ENCODE data around the gene DCST1. TPM values are rescaled to one million over a fixed set of nuclear protein-coding genes. Genes with fewer than 3 reads are reported as not detected.

Gene DCST1
- total and polyA plus RNA-seq, 2 of the 4 experiments (the other 2 are of a cell fraction) = not detected

GRCh38 chr1:155086128-155086741 lies 52.6 kb downstream of the DCST1 start:
- no peak overlapping the region for H3K18ac ChIP-seq (ENCODE audit: low read depth, low read length)
- no peak overlapping the region for H2AK9ac ChIP-seq (replicated peaks; ENCODE audit: low read depth, low read length, poor library complexity)
- H2AFZ ChIP-seq (replicated peaks; ENCODE audit: low read length, poor library complexity) = peak overlapping the region; percentile 99
- no peak overlapping the region for H2BK20ac ChIP-seq (ENCODE audit: low read depth, low read length)
- no peak overlapping the region for H3K4me3 ChIP-seq (ENCODE audit: insufficient read depth, low read depth, low read length)
- H3K27ac ChIP-seq (ENCODE audit: insufficient read depth, low read length) = no peak overlapping the region
- H3K9me1 ChIP-seq (ENCODE audit: insufficient read depth, low read length) = peaks cover 5% of the 10 kb centered on the region
- dilution Hi-C loops (cut with HindIII; ENCODE audit: low sequenced_read_pairs, unreplicated experiment) (no loop called here), in situ Hi-C loops (cut with MboI; ENCODE audit: low sequenced_read_pairs) (no loop called here), intact Hi-C loops (cut with micrococcal nuclease) (loop anchor here (10.0 kb wide), 1 partner anchor 611 kb away; no protein-coding TSS in a partner anchor)
- H2BK120ac ChIP-seq (ENCODE audit: low read depth, low read length) = no peak overlapping the region
- BruUV-seq (replicated peaks) = no TSS peak
- no peak overlapping the region for H2BK15ac ChIP-seq (ENCODE audit: low read depth, low read length)
- 20% methylated on average over 6 of the region's 24 CpGs; no CpG with 5 or more reads in 1 of the 2 experiments for WGBS, 2 experiments (ENCODE audit: extremely low coverage in 2 of 2, insufficient read length in 1 of 2)
- no peaks in the 10 kb centered on the region; the same call in 1 of the 2 replicates for H4K20me1 ChIP-seq (ENCODE audit: insufficient read depth, low read length)
- H4K8ac ChIP-seq (ENCODE audit: low read depth in 2 of 2, low read length in 2 of 2) = no peak overlapping the region
- H3K9me3 ChIP-seq (ENCODE audit: control insufficient read depth, insufficient read depth, low read length) = no peaks in the 10 kb centered on the region
- H2BK5ac ChIP-seq (ENCODE audit: low read depth, low read length, poor library complexity, severe bottlenecking) = no peak overlapping the region
- no peak overlapping the region for H3K23ac ChIP-seq (ENCODE audit: low read depth, low read length)
- TF ChIP-seq NFE2L2 (IDR thresholded peaks at IDR 0.05; ENCODE audit: low read depth, low read length) (no peak), RFX5 (IDR thresholded peaks at IDR 0.05; ENCODE audit: low read depth, low read length) (no peak), CEBPB (IDR thresholded peaks at IDR 0.05; ENCODE audit: low read depth, low read length) (no peak), POLR2A (IDR thresholded peaks at IDR 0.05; ENCODE audit: low read depth, low read length) (no peak), MXI1 (IDR thresholded peaks at IDR 0.05; ENCODE audit: borderline replicate concordance, low read depth, low read length) (no peak), ELK1 (IDR thresholded peaks at IDR 0.05; ENCODE audit: borderline replicate concordance, low read depth, low read length) (no peak), CHD1 (IDR thresholded peaks at IDR 0.05; ENCODE audit: low read depth, low read length) (no peak), SMC3 (IDR thresholded peaks at IDR 0.05; ENCODE audit: low read depth, low read length) (peak; percentile 40; the same call in 1 of the 2 replicates), BHLHE40 (IDR thresholded peaks at IDR 0.05; ENCODE audit: low read depth, low read length) (no peak), MAZ (IDR thresholded peaks at IDR 0.05; ENCODE audit: borderline replicate concordance, low read depth, low read length) (peak; percentile 62; the same call in 1 of the 2 replicates), CTCF (conservative IDR thresholded peaks at IDR 0.05; ENCODE audit: low read depth, low read length) (peak; percentile 75), FOS (IDR thresholded peaks at IDR 0.05; ENCODE audit: low read depth, low read length) (no peak), RAD21 (IDR thresholded peaks at IDR 0.05; ENCODE audit: low read length) (no peak; the same call in 1 of the 2 replicates), RCOR1 (IDR thresholded peaks at IDR 0.05; ENCODE audit: insufficient replicate concordance, low read length) (no peak)
- H2AK5ac ChIP-seq (ENCODE audit: low read depth, low read length) = peak overlapping the region; percentile 81
- no peak overlapping the region for H4K91ac ChIP-seq (ENCODE audit: insufficient read depth, low read depth, low read length)
- H3K79me1 ChIP-seq (ENCODE audit: low read depth in 1 of 2, low read length in 2 of 2) = no peaks in the 10 kb centered on the region; a peak in 1 of 4 replicates
- DNase-seq (no peak), ATAC-seq (ENCODE audit: low read depth) (no peak)
- H3K4me2 ChIP-seq (ENCODE audit: low read depth, low read length) = 0 out of 2 replicates have a peak overlapping the region, but pooled peaks have one; percentile 41
- ChIA-PET POLR2A (ENCODE audit: unreplicated experiment) (no interaction called here), CTCF (interaction anchor here (0.6 to 1.1 kb wide), 2 partner anchors 16 to 466 kb away, joined by 3 to 4 read pairs; no protein-coding TSS in a partner anchor)
- H3K9ac ChIP-seq (ENCODE audit: low read depth, low read length) = no peak overlapping the region
- H3K27me3 ChIP-seq (ENCODE audit: control insufficient read depth, insufficient read depth, low read length) = peaks cover 30% of the 10 kb centered on the region
- H3K56ac ChIP-seq (ENCODE audit: extremely low read depth, insufficient read depth, low read length) = no peak overlapping the region
- no peak overlapping the region for H3K14ac ChIP-seq (replicated peaks; ENCODE audit: low read depth, low read length)
- no peak overlapping the region for H4K5ac ChIP-seq (ENCODE audit: low read depth, low read length)
- H3K36me3 ChIP-seq (ENCODE audit: control insufficient read depth, insufficient read depth, low read length) = no peaks in the 10 kb centered on the region
- no peak overlapping the region for H3K4ac ChIP-seq (ENCODE audit: low read depth, low read length)
- peaks cover 5% of the 10 kb centered on the region; the same call in 1 of the 2 replicates for H3K4me1 ChIP-seq (ENCODE audit: control insufficient read depth, insufficient read depth, low read length)

Data from IMR-90 (cell line).